GM12878 (cell line): ENCODE data around the gene PHKB. TPM values are rescaled to one million over a fixed set of nuclear protein-coding genes. Genes with fewer than 3 reads are reported as not detected.

Experiments used
- ASH2L ChIP-seq: fragments of 300-600, 200-600 bp; sonication (generic); IDR thresholded peaks from 2 replicates; pipeline ENCODE4 v1.6.1; 2017; ENCODE audit warnings: low read depth, mild to moderate bottlenecking, borderline replicate concordance
- BRCA1 ChIP-seq: IDR thresholded peaks from 2 replicates; pipeline ENCODE4 v1.6.1; 2011; ENCODE audit warnings: low read depth, low read length, improper control_type of control experiment
- DPF2 ChIP-seq: fragments of 450-650 bp; IDR thresholded peaks from 2 replicates; pipeline ENCODE4 v1.6.1; 2017; ENCODE audit warnings: mild to moderate bottlenecking
- GATAD2B ChIP-seq: fragments of 450-650 bp; conservative IDR thresholded peaks from 2 replicates; pipeline ENCODE4 v1.6.1; 2017; ENCODE audit warnings: low read depth, mild to moderate bottlenecking, moderate library complexity
- MTA3 ChIP-seq: IDR thresholded peaks from 2 replicates; pipeline ENCODE4 v1.6.1; 2012; ENCODE audit warnings: low read length, inconsistent platforms, borderline replicate concordance
- POLR2AphosphoS2 ChIP-seq: IDR thresholded peaks from 2 replicates; pipeline ENCODE4 v1.6.1; 2011; ENCODE audit warnings: low read depth, mild to moderate bottlenecking, low read length, improper control_type of control experiment, moderate library complexity
- RAD21 ChIP-seq: IDR thresholded peaks from 2 replicates; pipeline ENCODE4 v1.6.1; 2011; ENCODE audit warnings: mild to moderate bottlenecking, low read depth, low read length, moderate library complexity; ENCODE audit not compliant: insufficient read depth
- RAD51 ChIP-seq: fragments of 450-650 bp; IDR thresholded peaks from 2 replicates; pipeline ENCODE4 v1.6.1; 2016; ENCODE audit warnings: moderate library complexity, mild to moderate bottlenecking, inconsistent platforms
- RB1 ChIP-seq: fragments of 450-650 bp; formaldehyde crosslinking; IDR thresholded peaks from 2 replicates; pipeline ENCODE4 v1.6.1; 2017; ENCODE audit warnings: mild to moderate bottlenecking, borderline replicate concordance
- TBL1XR1 ChIP-seq: IDR thresholded peaks from 2 replicates; pipeline ENCODE4 v1.6.1; 2012; ENCODE audit warnings: low read depth, low read length, improper control_type of control experiment
- ZNF207 ChIP-seq: fragments of 450-650 bp; IDR thresholded peaks from 2 replicates; pipeline ENCODE4 v1.6.1; 2014; ENCODE audit warnings: antibody characterized with exemption, mild to moderate bottlenecking, borderline replicate concordance
- polyA plus RNA-seq, 11 experiments: library from polyadenylated mRNA; depleted of rRNA in 4 of 11; unstranded in 6 of 11; stranded (reverse) in 5 of 11; fragments of >200 nt; fragmentation: Nextera tagmentation in 4 of 11; fragmentation: Illumina TruSeq in 1 of 11; extraction: Ambion mirVana in 4 of 11; extraction: Trizol in 1 of 11; gene quantifications; 1 replicate in 1 of 11; 2 replicates in 10 of 11; pipeline versions ENCODE4 v1.2.1 to v1.2.3, GENCODE V29; 2011 to 2016; ENCODE audit warnings: inconsistent platforms in 2 of 11, missing spikeins in 2 of 11, low read depth in 1 of 11
- total RNA-seq, 4 experiments: library from RNA; depleted of rRNA in 3 of 4; stranded (reverse); fragments of >200 nt in 3 of 4; fragmentation: Illumina TruSeq in 1 of 4; extraction: Trizol in 1 of 4; gene quantifications; 2 replicates each; pipeline versions ENCODE4 v1.2.1 to v1.2.3, GENCODE V29; 2013 to 2021
- TF ChIP-seq, protein P1 (sequence below): fragments of 150-350 bp; IDR thresholded peaks from 2 replicates; pipeline ENCODE4 v1.6.1; 2016; ENCODE audit warnings: low read depth, low read length
- TF ChIP-seq, protein P2 (sequence below): IDR thresholded peaks from 2 replicates; pipeline ENCODE4 v1.6.1; 2012; ENCODE audit warnings: low read length, inconsistent platforms
- TF ChIP-seq, protein P3 (sequence below): fragments of 450-650 bp; IDR thresholded peaks from 2 replicates; pipeline ENCODE4 v1.6.1; 2016; ENCODE audit warnings: mild to moderate bottlenecking, moderate library complexity, borderline replicate concordance

The PHKB gene
- total and polyA plus RNA-seq, 10 of the 15 experiments (the other 5 are each of a cell fraction or from before 2014, with no cell fraction given) = 14.2 to 65.6 (median 37.0) TPM

DNA sequence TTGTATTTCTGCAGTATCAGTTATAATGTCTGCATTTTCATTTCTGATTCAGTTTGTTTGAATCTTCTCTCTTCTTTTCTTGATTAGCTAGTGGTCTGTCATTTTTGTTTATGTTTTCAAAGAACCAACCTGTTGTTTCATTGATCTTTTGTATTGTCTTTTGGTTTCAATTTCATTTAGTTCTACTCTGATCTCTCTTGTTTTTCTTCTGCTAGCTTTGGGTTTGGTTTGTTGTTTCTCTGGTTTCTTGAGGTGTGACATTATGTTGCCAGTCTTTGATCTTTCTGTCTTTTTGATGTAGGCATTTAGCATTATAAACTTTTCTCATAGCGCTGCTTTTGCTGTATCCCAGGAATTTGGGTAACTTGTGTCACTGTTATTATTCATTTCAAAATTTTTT is 107.2 kb downstream of the PHKB start (continued):
- TF ChIP-seq RAD21 = no peak
- no peak for TF ChIP-seq RB1
- TF ChIP-seq ZNF207 = no peak
- TF ChIP-seq TBL1XR1 = no peak
- no peak for TF ChIP-seq BRCA1
- no peak for TF ChIP-seq POLR2AphosphoS2
- TF ChIP-seq, protein P1, sequence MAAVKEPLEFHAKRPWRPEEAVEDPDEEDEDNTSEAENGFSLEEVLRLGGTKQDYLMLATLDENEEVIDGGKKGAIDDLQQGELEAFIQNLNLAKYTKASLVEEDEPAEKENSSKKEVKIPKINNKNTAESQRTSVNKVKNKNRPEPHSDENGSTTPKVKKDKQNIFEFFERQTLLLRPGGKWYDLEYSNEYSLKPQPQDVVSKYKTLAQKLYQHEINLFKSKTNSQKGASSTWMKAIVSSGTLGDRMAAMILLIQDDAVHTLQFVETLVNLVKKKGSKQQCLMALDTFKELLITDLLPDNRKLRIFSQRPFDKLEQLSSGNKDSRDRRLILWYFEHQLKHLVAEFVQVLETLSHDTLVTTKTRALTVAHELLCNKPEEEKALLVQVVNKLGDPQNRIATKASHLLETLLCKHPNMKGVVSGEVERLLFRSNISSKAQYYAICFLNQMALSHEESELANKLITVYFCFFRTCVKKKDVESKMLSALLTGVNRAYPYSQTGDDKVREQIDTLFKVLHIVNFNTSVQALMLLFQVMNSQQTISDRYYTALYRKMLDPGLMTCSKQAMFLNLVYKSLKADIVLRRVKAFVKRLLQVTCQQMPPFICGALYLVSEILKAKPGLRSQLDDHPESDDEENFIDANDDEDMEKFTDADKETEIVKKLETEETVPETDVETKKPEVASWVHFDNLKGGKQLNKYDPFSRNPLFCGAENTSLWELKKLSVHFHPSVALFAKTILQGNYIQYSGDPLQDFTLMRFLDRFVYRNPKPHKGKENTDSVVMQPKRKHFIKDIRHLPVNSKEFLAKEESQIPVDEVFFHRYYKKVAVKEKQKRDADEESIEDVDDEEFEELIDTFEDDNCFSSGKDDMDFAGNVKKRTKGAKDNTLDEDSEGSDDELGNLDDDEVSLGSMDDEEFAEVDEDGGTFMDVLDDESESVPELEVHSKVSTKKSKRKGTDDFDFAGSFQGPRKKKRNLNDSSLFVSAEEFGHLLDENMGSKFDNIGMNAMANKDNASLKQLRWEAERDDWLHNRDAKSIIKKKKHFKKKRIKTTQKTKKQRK = no peak
- no peak for TF ChIP-seq RAD51
- TF ChIP-seq DPF2 = no peak
- no peak for TF ChIP-seq GATAD2B
- TF ChIP-seq MTA3 = no peak
- TF ChIP-seq, protein P2, sequence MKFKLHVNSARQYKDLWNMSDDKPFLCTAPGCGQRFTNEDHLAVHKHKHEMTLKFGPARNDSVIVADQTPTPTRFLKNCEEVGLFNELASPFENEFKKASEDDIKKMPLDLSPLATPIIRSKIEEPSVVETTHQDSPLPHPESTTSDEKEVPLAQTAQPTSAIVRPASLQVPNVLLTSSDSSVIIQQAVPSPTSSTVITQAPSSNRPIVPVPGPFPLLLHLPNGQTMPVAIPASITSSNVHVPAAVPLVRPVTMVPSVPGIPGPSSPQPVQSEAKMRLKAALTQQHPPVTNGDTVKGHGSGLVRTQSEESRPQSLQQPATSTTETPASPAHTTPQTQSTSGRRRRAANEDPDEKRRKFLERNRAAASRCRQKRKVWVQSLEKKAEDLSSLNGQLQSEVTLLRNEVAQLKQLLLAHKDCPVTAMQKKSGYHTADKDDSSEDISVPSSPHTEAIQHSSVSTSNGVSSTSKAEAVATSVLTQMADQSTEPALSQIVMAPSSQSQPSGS = no peak
- TF ChIP-seq ASH2L = no peak
- TF ChIP-seq, protein P3, sequence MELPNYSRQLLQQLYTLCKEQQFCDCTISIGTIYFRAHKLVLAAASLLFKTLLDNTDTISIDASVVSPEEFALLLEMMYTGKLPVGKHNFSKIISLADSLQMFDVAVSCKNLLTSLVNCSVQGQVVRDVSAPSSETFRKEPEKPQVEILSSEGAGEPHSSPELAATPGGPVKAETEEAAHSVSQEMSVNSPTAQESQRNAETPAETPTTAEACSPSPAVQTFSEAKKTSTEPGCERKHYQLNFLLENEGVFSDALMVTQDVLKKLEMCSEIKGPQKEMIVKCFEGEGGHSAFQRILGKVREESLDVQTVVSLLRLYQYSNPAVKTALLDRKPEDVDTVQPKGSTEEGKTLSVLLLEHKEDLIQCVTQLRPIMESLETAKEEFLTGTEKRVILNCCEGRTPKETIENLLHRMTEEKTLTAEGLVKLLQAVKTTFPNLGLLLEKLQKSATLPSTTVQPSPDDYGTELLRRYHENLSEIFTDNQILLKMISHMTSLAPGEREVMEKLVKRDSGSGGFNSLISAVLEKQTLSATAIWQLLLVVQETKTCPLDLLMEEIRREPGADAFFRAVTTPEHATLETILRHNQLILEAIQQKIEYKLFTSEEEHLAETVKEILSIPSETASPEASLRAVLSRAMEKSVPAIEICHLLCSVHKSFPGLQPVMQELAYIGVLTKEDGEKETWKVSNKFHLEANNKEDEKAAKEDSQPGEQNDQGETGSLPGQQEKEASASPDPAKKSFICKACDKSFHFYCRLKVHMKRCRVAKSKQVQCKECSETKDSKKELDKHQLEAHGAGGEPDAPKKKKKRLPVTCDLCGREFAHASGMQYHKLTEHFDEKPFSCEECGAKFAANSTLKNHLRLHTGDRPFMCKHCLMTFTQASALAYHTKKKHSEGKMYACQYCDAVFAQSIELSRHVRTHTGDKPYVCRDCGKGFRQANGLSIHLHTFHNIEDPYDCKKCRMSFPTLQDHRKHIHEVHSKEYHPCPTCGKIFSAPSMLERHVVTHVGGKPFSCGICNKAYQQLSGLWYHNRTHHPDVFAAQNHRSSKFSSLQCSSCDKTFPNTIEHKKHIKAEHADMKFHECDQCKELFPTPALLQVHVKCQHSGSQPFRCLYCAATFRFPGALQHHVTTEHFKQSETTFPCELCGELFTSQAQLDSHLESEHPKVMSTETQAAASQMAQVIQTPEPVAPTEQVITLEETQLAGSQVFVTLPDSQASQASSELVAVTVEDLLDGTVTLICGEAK = no peak
